ENCODE data around the gene FYN. TPM values are rescaled to one million over a fixed set of nuclear protein-coding genes. Genes with fewer than 3 reads are reported as not detected.

The FYN gene
- total and polyA plus RNA-seq, 2 of the 13 experiments (the other 11 are each of a cell fraction or from before 2014, with no cell fraction given) = 15.5 to 24.6 TPM

- H2AFZ ChIP-seq (ENCODE audit: low read length) = no peak overlapping the region
- no peaks in the 10 kb centered on the region for H3K79me2 ChIP-seq (ENCODE audit: insufficient read depth, low read length)
- intact Hi-C loops (cut with micrococcal nuclease; ENCODE audit: unreplicated experiment) (no loop called here), in situ Hi-C loops (cut with HindIII; ENCODE audit: extremely low pct_ligation_motif_present, low pct_unique_long_range_greater_than_20kb) (no loop called here)
- H3K9ac ChIP-seq (ENCODE audit: insufficient read depth, low read depth, low read length) = no peak overlapping the region
- H3K9me3 ChIP-seq (ENCODE audit: low read length) = no peaks in the 10 kb centered on the region
- H3K27me3 ChIP-seq (ENCODE audit: control insufficient read depth in 1 of 2, insufficient read depth in 2 of 2, low read length in 2 of 2) = no peaks in the 10 kb centered on the region
- TF ChIP-seq RBM39 (IDR thresholded peaks at IDR 0.05; ENCODE audit: low read depth, low read length, poor library complexity, severe bottlenecking) (no peak), ZNF609 (CRISPR knock-in tag; IDR thresholded peaks at IDR 0.05; ENCODE audit: borderline replicate concordance) (no peak), PAX8 (CRISPR knock-in tag; IDR thresholded peaks at IDR 0.05; ENCODE audit: borderline replicate concordance) (no peak), ZNF562 (CRISPR knock-in tag; IDR thresholded peaks at IDR 0.05; ENCODE audit: borderline replicate concordance) (no peak), ZNF597 (CRISPR knock-in tag; IDR thresholded peaks at IDR 0.05) (no peak), NONO (IDR thresholded peaks at IDR 0.05) (no peak), NONO (CRISPR knock-in tag; conservative IDR thresholded peaks at IDR 0.05) (no peak), NFIC (IDR thresholded peaks at IDR 0.05; ENCODE audit: low read length) (no peak), RARG (CRISPR knock-in tag; IDR thresholded peaks at IDR 0.05; ENCODE audit: low read depth) (no peak), RFXAP (CRISPR knock-in tag; IDR thresholded peaks at IDR 0.05; ENCODE audit: borderline replicate concordance) (no peak), AGO1 (IDR thresholded peaks at IDR 0.05; ENCODE audit: low read depth, low read length, poor library complexity, severe bottlenecking) (no peak), SOX6 (IDR thresholded peaks at IDR 0.05) (no peak), SOX6 (CRISPR knock-in tag; IDR thresholded peaks at IDR 0.05) (no peak), KDM2A (CRISPR knock-in tag; IDR thresholded peaks at IDR 0.05; ENCODE audit: borderline replicate concordance, low read depth) (no peak), ZNF263 (CRISPR knock-in tag; IDR thresholded peaks at IDR 0.05) (no peak), ZNF121 (CRISPR knock-in tag; IDR thresholded peaks at IDR 0.05) (no peak), MBNL3 (CRISPR knock-in tag; conservative IDR thresholded peaks at IDR 0.05) (no peak), HMGA1 (CRISPR knock-in tag; conservative IDR thresholded peaks at IDR 0.05) (no peak), KDM3A (CRISPR knock-in tag; IDR thresholded peaks at IDR 0.05; ENCODE audit: low read depth) (no peak), TARDBP (CRISPR knock-in tag; IDR thresholded peaks at IDR 0.05) (no peak), ZNF678 (CRISPR knock-in tag; IDR thresholded peaks at IDR 0.05) (no peak)
- BruUV-seq (replicated peaks) = no TSS peak
- CTCF ChIA-PET (ENCODE audit: low intra/inter-chr PET ratio, low total read pairs) = no interaction called here
- FAIRE-seq = no peak
- H3K4me2 ChIP-seq (ENCODE audit: low read depth, low read length) = no peak overlapping the region
- POLR2A ChIA-PET = no interaction called here
- H3K36me3 ChIP-seq (replicated peaks in 1 of 2; ENCODE audit: control insufficient read depth in 1 of 2, insufficient read depth in 2 of 2, low read length in 2 of 2) = peaks cover 0 to 1% of the 10 kb centered on the region in 2 experiments; a peak in 3 of 5 replicates
- H3K27ac ChIP-seq (ENCODE audit: extremely low read length, insufficient read depth, low read length) = no peak overlapping the region
- peaks cover 53% of the 10 kb centered on the region for H3K4me1 ChIP-seq (ENCODE audit: insufficient read depth, low read length)
- DNase-seq (ENCODE audit: low spot score) = no peak
- no peak for ATAC-seq
- no peak overlapping the region for H3K4me3 ChIP-seq (replicated peaks in 1 of 3; ENCODE audit: insufficient read depth in 1 of 3, low read depth in 2 of 3, low read length in 3 of 3)
- no peaks in the 10 kb centered on the region for H4K20me1 ChIP-seq (ENCODE audit: insufficient read depth, low read length)
- WGBS (ENCODE audit: low lambda C conversion rate) = 92% methylated on average over 8 of the region's 8 CpGs
These were observed 199.7 kb downstream of the FYN start for GRCh38 chr6:111673532-111673931.

Measured in HepG2 (cell line).